Glutamatergic neuron (in vitro differentiated cells): ENCODE measurements around the gene ELF1. TPM values are rescaled to one million over a fixed set of nuclear protein-coding genes. Genes with fewer than 3 reads are reported as not detected.

Source experiments
- DNase-seq: peaks from one replicate; pipeline ENCODE4 v3.0.0; 2022
- H3K27ac Mint-ChIP-seq: one replicate; pipeline ENCODE4 v1.8.0; 2020; ENCODE audit warnings: mild to moderate bottlenecking, mixed read lengths, inconsistent platforms; ENCODE audit not compliant: unreplicated experiment
- H3K27me3 Mint-ChIP-seq: one replicate; pipeline ENCODE4 v1.8.0; 2020; ENCODE audit warnings: mild to moderate bottlenecking, moderate library complexity, mixed read lengths, inconsistent platforms; ENCODE audit not compliant: unreplicated experiment
- H3K36me3 Mint-ChIP-seq: one replicate; pipeline ENCODE4 v1.8.0; 2020; ENCODE audit warnings: mild to moderate bottlenecking, mixed read lengths, inconsistent platforms; ENCODE audit not compliant: unreplicated experiment
- H3K4me1 Mint-ChIP-seq: one replicate; pipeline ENCODE4 v1.8.0; 2020; ENCODE audit warnings: mild to moderate bottlenecking, low read depth, mixed read lengths, inconsistent platforms; ENCODE audit not compliant: unreplicated experiment
- H3K4me3 Mint-ChIP-seq: one replicate; pipeline ENCODE4 v1.8.0; 2020; ENCODE audit warnings: mild to moderate bottlenecking, mixed read lengths, inconsistent platforms; ENCODE audit not compliant: unreplicated experiment
- H3K9me3 Mint-ChIP-seq: one replicate; pipeline ENCODE4 v1.8.0; 2020; ENCODE audit warnings: mild to moderate bottlenecking, moderate library complexity, mixed read lengths, inconsistent platforms; ENCODE audit not compliant: unreplicated experiment
- total RNA-seq: library from RNA; stranded (reverse); fragmentation: NEBNext Ultra II Directional; extraction: Animal tissue kit (Norgen Biotek cat#: 25700); gene quantifications from one replicate; pipeline ENCODE4 v1.2.1, GENCODE V29; 2021; ENCODE audit not compliant: unreplicated experiment
- TF ChIP-seq, protein P1 (sequence below): fragments of 200-600 bp; sonication (generic); IDR thresholded peaks from one replicate; pipeline ENCODE4 v1.5.0; 2021; ENCODE audit not compliant: partially characterized antibody, unreplicated experiment

Gene ELF1
- total RNA-seq, 1 donor from 2014 or later: 9.8 TPM

DNA sequence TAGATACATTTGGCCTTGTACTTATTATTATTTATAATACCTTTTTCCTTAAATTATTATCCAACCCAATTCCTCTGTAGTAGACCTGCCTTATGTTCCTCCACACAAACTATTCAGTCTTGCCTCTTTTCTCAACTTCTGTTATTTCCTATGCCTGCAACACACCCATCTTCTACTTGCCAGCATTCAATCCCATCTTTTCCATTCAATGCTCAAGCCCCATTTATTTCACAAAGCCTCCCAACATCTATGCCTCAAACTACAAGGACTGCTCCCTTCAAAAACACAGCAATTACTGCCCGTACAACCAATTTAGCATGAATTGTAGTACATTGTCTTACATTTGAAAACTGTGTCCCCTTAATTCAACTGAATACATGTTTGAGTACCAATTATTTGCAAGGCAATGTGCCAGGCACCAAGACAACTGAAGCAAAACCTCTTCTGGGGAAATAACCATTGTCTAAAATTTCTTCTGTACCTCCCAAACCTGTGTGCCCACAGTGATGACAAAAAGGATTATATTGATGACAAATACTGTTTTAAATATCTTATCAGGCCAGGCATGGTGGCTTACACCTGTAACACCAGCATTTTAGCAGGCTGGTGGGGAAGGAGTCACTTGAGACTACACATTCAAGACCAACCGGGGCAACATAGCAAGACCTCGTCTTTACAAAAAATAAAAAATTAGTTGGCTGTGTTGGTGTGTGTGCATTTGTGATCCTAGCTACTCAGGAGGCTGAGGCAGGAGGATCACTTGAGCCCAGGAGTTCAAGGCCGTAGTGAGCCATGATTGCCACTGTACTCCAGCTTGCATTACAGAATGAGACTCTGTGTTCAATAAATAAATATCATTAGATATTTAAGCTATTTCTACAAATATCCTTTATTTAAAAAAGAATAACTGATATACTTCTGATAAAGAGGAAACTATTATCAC is 35.1 kb downstream of the ELF1 start:
- no peaks in the 10 kb centered on the region for H3K36me3 Mint-ChIP-seq
- TF ChIP-seq, protein P1, sequence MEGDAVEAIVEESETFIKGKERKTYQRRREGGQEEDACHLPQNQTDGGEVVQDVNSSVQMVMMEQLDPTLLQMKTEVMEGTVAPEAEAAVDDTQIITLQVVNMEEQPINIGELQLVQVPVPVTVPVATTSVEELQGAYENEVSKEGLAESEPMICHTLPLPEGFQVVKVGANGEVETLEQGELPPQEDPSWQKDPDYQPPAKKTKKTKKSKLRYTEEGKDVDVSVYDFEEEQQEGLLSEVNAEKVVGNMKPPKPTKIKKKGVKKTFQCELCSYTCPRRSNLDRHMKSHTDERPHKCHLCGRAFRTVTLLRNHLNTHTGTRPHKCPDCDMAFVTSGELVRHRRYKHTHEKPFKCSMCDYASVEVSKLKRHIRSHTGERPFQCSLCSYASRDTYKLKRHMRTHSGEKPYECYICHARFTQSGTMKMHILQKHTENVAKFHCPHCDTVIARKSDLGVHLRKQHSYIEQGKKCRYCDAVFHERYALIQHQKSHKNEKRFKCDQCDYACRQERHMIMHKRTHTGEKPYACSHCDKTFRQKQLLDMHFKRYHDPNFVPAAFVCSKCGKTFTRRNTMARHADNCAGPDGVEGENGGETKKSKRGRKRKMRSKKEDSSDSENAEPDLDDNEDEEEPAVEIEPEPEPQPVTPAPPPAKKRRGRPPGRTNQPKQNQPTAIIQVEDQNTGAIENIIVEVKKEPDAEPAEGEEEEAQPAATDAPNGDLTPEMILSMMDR: no peak
- no peak overlapping the region for H3K4me3 Mint-ChIP-seq
- no peaks in the 10 kb centered on the region for H3K9me3 Mint-ChIP-seq
- no peak overlapping the region for H3K27ac Mint-ChIP-seq
- no peaks in the 10 kb centered on the region for H3K27me3 Mint-ChIP-seq
- no peaks in the 10 kb centered on the region for H3K4me1 Mint-ChIP-seq
- no peak for DNase-seq

DNA sequence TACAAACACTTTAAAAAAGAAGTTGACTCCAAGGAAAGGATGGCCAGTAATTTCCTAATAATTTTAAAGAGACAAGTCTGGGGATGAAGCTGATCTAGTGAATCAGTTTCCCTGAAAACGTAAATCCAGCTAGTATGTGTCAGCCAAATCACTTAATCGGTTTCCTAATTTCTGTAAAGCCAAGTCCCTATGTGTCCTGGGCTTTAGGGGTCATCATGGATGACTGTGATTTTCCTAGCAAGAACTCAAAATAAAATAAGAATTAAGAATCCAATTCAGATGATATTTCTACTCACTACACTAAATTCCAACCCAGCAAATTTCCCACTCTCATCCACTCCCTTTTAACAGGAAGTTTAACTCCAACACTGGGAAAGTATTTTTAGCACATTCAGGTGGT is 35.9 kb downstream of the ELF1 start:
- Mint-ChIP-seq H3K4me3 (no peak overlapping the region), H3K9me3 (no peaks in the 10 kb centered on the region), H3K4me1 (no peaks in the 10 kb centered on the region), H3K36me3 (no peaks in the 10 kb centered on the region), H3K27ac (no peak overlapping the region), H3K27me3 (no peaks in the 10 kb centered on the region)
- TF ChIP-seq, protein P1: no peak
- DNase-seq: no peak

DNA sequence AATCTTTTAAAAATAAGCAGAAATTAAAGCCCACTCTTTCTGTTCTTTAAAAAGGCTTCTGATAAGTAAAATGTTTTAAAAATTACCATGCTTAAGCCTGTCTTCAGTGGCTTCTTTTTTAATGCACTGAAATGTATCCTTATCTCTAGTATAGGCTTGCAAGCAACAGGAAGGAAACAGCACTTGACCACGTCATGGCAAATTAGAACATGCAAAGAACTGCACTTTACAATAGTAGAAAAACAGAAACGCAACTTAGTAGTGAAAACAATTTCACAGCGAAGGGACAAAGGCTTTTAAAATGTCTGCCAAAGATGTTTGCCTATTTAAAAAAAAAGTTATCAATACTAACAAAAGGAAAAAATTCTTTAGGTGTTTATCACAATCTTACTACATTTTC is 36.3 kb downstream of the ELF1 start:
- H3K4me1 Mint-ChIP-seq: no peaks in the 10 kb centered on the region
- no peaks in the 10 kb centered on the region for H3K9me3 Mint-ChIP-seq
- TF ChIP-seq, protein P1: no peak
- H3K4me3 Mint-ChIP-seq: no peak overlapping the region
- no peaks in the 10 kb centered on the region for H3K27me3 Mint-ChIP-seq
- H3K36me3 Mint-ChIP-seq: no peaks in the 10 kb centered on the region
- no peak for DNase-seq
- H3K27ac Mint-ChIP-seq: no peak overlapping the region

DNA sequence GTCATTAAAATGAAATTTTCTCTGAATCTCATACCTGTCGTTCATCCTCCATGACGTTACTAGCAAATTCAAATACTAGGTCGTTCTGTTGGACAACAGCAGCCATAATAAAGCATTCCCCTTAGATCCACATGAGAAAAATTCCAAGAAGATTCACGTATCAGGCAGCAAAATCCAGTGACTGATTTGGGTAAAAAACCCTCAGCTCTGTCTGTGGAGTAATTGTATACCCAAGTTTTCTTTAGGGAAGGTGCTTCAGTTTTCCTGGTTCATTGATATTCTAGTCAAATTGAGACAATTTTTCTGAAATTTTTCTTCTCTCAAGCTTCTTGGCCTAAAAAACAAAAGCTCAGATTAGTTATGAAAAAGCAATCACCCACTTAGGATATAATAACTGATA is 37.2 kb downstream of the ELF1 start:
- no peak for DNase-seq
- Mint-ChIP-seq H3K27ac (no peak overlapping the region), H3K4me1 (no peaks in the 10 kb centered on the region), H3K27me3 (no peaks in the 10 kb centered on the region), H3K4me3 (no peak overlapping the region), H3K36me3 (no peaks in the 10 kb centered on the region), H3K9me3 (no peaks in the 10 kb centered on the region)
- TF ChIP-seq, protein P1: no peak

DNA sequence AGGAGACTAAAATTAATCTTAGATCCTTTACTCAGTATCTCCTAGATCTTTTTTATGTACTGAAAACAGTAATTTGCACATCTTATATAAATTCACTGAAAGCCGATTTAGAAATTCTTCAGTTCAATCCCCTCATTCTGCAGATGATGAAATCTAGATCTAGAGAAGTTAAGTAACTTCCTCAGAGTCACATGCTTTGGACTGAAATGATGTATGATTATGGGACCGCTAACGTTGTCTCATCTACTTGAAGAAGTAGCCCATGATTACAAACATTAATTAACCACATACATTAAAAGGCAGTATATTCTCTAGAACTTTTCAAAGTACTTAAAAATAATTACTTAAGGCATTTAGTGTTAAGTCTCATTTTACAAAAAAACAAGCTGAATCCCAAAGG is 37.8 kb downstream of the ELF1 start:
- TF ChIP-seq, protein P1: no peak
- H3K4me3 Mint-ChIP-seq: no peak overlapping the region
- H3K36me3 Mint-ChIP-seq: no peaks in the 10 kb centered on the region
- H3K27me3 Mint-ChIP-seq: no peaks in the 10 kb centered on the region
- H3K9me3 Mint-ChIP-seq: no peaks in the 10 kb centered on the region
- no peak for DNase-seq
- H3K4me1 Mint-ChIP-seq: no peaks in the 10 kb centered on the region
- H3K27ac Mint-ChIP-seq: no peak overlapping the region
